ENCODE data around the gene CBLIF. TPM values are rescaled to one million over a fixed set of nuclear protein-coding genes. Genes with fewer than 3 reads are reported as not detected.
A peak's percentile ranks its signal among the peaks of the same experiment; 100 is the strongest.

CBLIF gene
- total RNA-seq, 2 donors from 2014 or later: not detected

DNA sequence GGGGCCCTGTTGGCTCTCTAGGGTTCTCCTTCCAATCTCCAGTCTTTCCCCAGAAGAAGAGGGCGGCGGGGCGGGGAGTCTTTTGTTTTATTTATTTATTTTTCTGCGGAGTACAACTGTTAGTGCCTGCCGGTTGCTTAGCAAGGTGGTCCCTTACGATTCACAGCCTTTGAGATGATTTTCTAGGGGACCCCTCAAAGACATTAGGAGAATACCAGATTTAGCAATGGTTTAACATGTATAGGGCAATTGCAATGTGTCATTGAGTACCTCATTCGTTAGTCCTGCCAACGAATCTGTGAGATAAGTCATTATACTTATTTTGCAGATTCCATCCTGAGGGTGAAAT is 34.4 kb downstream of the CBLIF start:
- no peaks in the 10 kb centered on the region for H3K4me1 ChIP-seq (replicated peaks)
- H3K27me3 ChIP-seq (replicated peaks; ENCODE audit: insufficient read depth): no peaks in the 10 kb centered on the region
- H3K9me3 ChIP-seq: no peaks in the 10 kb centered on the region
- WGBS: 8% methylated on average over 8 of the region's 8 CpGs
- H3K36me3 ChIP-seq: no peaks in the 10 kb centered on the region
- H3K4me3 ChIP-seq: peak overlapping the region; percentile 79 to 93
- DNase-seq (ENCODE audit: low spot score): no peak
- peak overlapping the region; percentile 78 to 79 for H3K27ac ChIP-seq
- no peak for TF ChIP-seq POLR2A (IDR thresholded peaks at IDR 0.05)
- no peak for TF ChIP-seq CTCF (IDR thresholded peaks at IDR 0.05)
- TF ChIP-seq POLR2AphosphoS5 (IDR thresholded peaks at IDR 0.05): no peak
- intact Hi-C loops (cut with DNase I): loop anchor here (2.0 kb wide), 1 partner anchor 56 kb away; the partner anchor contains the start of gene STX3

DNA sequence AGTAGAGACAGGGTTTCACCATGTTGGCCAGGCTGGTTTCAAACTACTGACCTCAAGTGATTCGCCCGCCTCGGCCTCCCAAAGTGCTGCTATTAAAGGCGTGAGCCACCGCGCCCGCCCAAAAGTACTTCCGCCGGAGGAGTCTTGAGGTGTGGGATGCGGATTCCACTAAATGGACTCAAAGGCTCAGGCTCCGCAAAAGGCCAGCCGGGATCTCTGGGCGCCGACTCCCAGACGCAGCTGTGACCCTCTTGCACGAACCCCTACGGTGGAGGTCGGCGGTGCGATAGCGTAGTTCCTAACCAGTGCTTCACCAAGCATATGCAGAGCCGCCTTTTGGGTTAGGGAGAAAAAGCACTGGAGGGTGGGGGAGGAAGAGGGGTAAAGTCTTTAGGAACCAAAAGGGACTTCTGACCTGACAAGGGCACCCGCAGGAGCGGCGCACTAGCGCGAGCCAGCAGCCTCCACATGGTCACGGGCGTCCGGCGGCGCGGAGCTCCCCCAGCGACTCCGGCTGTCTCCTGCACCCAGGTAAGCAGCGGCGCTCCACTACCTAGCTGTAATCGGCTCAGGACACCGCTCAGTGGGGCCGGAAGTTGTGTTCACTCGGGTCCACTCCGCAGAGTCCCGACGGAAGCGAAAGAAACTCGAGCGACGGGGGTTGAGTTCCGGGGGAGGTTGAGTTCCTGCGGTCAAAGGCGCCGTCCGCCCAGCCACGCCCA is 34.9 kb downstream of the CBLIF start, which contains the start of gene MRPL16:
Gene MRPL16 (minus strand): TSS at position 590 of the 722 bp plus-strand sequence. CDS start 120 bp downstream, at position 470.
- Histone ChIP-seq H3K27me3 (replicated peaks; ENCODE audit: insufficient read depth) (no peaks in the 10 kb centered on the region), H3K4me1 (replicated peaks) (no peaks in the 10 kb centered on the region), H3K27ac (peak within 1 kb of the TSS; percentile 78 to 79), H3K36me3 (no peaks in the 10 kb centered on the region), H3K9me3 (no peaks in the 10 kb centered on the region), H3K4me3 (peak within 1 kb of the TSS; percentile 79 to 93)
- DNase-seq (ENCODE audit: low spot score): peak; percentile 86
- intact Hi-C loops (cut with DNase I): loop anchor here (2.0 kb wide), 1 partner anchor 56 kb away; the partner anchor contains the start of gene STX3
- TF ChIP-seq CTCF (IDR thresholded peaks at IDR 0.05): peak in 2 of 4 experiments; percentile 42 to 48
- peak; percentile 48 for TF ChIP-seq POLR2A (IDR thresholded peaks at IDR 0.05)
- peak; percentile 87 for TF ChIP-seq POLR2AphosphoS5 (IDR thresholded peaks at IDR 0.05)
- WGBS: under 1% methylated on average over 54 of the region's 54 CpGs

- DNase-seq (ENCODE audit: low spot score): no peak
- TF ChIP-seq POLR2A (IDR thresholded peaks at IDR 0.05): no peak
- TF ChIP-seq POLR2AphosphoS5 (IDR thresholded peaks at IDR 0.05): no peak
- no peak for TF ChIP-seq CTCF (IDR thresholded peaks at IDR 0.05)
- Histone ChIP-seq H3K27me3 (replicated peaks; ENCODE audit: insufficient read depth) (no peaks in the 10 kb centered on the region), H3K4me3 (no peak overlapping the region), H3K9me3 (no peaks in the 10 kb centered on the region), H3K27ac (no peak overlapping the region), H3K4me1 (replicated peaks) (no peaks in the 10 kb centered on the region), H3K36me3 (no peaks in the 10 kb centered on the region)
- 71% methylated on average over 1 of the region's 1 CpG for WGBS
- intact Hi-C loops (cut with DNase I): loop anchor here (10.0 kb wide), 1 partner anchor 142 kb away; the partner anchor contains the start of gene PATL1
These were observed 38.2 kb downstream of the CBLIF start for GRCh38 chr11:59807047-59807610.

- intact Hi-C loops (cut with DNase I): loop anchor here (10.0 kb wide), 1 partner anchor 139 kb away; the partner anchor contains the start of gene PATL1
- no peaks in the 10 kb centered on the region for H3K36me3 ChIP-seq
- no peaks in the 10 kb centered on the region for H3K27me3 ChIP-seq (replicated peaks; ENCODE audit: insufficient read depth)
- H3K4me3 ChIP-seq: no peak overlapping the region
- TF ChIP-seq POLR2AphosphoS5 (IDR thresholded peaks at IDR 0.05): no peak
- no peak for TF ChIP-seq CTCF (IDR thresholded peaks at IDR 0.05)
- TF ChIP-seq POLR2A (IDR thresholded peaks at IDR 0.05): no peak
- no peaks in the 10 kb centered on the region for H3K4me1 ChIP-seq (replicated peaks)
- whole genome bisulfite sequencing: 96% methylated on average over 2 of the region's 2 CpGs
- H3K27ac ChIP-seq: no peak overlapping the region
- no peaks in the 10 kb centered on the region for H3K9me3 ChIP-seq
- no peak for DNase-seq (ENCODE audit: low spot score)
These were observed 41.2 kb downstream of the CBLIF start for GRCh38 chr11:59804061-59804460.
